Eye (tissue), 1 donor: ENCODE data around the gene C11orf21.

Experiments
- DNase-seq: peaks from one replicate; pipeline ENCODE4 v3.0.0-alpha.2; 2015

The C11orf21 gene

DNA sequence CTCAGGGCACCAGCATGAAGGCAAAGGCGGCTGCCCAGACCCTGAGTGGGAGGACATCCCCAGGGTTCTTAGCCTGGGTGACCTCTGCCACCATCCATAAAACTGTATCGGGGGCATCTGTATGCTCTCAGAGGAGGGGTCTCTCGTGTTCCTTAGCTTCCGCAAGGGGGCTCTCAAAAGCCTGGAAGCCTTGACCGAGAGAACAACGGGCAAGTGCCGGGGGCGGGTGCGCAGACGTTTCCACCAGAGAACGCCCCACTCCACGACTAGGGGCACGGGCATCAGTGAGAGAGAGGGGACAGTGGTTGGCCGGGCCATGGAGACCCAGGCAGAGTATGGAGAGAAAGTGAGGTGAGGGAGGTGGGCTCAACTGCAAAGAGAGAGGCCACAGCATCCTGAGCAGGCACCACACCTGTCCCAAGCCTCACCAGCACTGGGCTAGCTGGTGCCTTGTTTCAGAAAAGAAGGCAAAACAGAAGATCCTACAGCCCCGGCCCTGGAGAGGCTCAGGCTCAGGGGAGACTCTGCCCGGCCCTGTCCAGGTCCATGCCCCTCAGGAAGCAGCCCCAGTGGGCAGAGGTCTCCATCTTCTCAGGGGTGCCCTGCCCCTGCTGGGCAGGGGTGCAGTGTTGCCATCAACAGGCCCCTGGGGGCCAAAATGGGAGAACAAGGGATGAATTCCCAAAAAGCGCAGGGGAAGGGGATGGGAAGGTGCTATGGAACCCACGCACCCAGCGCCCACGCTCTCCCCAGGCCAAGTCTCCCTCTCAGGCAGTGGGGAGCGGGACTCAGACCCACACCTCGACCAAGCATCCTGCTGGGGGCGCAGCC, 6.0 kb upstream of the C11orf21 start:
- DNase-seq = no peak

DNA sequence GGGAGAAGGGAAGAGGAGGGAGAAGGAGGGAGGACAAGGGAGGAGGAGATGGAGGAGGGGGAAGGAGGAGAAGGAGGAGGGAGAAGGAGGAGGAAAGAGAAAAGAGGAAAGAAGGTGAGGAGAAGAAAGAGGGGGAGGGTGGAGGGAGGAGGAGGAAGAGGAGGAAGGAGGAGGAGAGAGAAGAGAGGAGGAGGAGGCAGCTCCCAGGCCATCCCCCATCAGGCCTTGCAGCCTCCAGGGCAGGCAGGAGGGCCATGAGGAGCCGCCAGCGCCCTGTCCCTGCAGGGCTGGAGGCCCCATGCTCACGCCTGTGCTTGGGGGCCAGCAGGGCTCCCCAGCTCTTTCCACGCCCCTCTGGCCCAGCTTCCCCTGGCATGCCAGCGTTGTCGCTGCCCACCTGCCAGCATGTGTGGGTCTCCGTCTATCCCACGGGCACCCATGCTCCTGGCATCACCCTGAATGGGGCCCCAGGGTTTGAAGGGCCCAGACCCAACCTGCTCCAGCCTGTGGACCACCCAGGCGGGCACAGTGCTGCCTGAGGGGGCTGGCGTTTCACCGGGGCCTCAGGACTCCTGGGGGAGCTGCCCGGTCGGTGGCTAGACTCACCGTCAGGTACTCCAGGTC, 5.3 kb upstream of the C11orf21 start:
- peak; percentile 64 for DNase-seq

DNA sequence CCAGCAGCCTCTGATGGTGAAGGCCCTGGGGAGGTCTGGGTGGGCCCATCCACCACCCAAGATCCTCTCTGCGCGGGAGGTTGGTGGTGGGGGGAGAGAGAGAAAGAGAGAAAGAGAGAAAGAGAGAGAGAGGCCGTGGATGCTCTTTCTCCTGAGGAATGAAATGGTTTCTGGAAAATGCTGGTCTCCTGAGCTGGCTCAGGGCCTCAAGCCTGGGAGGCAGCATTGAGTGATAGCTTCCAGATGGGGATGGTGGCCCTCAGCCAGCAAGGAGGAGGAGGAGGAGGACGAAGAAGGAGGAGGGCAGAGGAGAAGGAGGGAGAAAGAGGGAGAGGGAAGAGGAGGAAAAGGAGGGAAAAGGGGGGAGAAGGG, 4.7 kb upstream of the C11orf21 start:
- peak; percentile 91 for DNase-seq

DNA sequence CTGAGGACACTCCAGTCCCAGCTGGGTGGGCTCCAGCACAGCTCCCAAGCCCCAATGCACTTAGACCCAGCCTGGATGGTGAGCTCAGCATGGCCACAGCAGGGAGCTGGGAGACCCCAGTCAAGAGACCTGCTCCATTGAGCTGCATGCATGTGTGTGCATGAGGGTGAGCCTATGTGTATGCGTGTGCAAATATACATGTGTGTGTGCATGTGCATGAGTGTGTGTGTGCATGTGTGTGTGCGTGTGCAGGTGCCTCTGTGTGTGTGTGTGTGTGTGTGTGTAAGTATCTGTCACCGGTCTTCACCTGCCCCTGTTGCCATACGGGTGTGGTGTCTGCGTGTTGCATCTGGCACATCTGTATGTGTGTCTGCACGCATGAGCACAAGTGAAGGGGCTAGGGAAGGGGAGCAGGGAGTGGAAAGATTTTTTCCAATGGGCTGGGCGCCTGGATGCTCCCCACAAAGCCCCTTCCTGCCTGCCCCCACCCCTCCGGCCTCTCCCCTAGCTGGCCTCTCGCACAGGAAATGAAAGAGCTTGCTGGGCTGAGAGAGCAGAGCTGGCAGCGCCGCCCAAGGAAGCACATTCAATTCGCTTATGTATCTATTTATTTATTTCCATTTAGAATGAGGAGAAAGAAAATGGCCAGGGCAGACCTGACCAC, 4.2 kb upstream of the C11orf21 start:
- peak; percentile 88 for DNase-seq

DNA sequence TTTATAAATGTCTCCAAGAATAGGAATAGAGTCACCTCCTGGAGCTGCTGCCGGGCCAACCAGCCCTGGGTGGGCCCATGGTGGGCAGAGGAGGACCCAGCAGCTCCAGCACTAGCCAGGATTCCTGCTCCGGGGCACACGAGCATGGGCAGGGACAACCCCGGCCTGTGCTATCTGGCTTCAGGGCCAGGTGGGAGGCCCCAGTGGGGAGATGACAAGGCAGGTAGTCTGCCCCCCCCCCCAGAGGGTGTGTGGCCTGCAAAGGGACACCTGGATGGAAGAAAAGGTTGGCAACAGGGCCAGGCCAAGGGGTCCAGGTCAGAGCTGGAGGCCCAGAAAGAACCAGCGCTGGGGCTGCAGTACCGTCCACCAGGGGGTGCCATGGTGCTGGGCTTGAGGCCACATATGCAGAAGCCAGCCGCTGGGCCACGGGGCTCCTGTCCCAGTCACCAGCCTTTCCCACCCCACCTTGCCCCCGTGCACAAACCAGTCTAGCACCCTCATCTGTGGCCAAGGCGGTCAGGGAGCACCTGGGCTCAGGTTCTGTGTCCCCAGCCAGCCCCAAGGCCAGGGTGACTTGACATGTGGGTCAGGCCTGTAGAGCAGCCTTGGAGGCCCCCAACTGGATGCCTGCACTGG, 3.5 kb upstream of the C11orf21 start:
- peak; percentile 88 for DNase-seq

DNA sequence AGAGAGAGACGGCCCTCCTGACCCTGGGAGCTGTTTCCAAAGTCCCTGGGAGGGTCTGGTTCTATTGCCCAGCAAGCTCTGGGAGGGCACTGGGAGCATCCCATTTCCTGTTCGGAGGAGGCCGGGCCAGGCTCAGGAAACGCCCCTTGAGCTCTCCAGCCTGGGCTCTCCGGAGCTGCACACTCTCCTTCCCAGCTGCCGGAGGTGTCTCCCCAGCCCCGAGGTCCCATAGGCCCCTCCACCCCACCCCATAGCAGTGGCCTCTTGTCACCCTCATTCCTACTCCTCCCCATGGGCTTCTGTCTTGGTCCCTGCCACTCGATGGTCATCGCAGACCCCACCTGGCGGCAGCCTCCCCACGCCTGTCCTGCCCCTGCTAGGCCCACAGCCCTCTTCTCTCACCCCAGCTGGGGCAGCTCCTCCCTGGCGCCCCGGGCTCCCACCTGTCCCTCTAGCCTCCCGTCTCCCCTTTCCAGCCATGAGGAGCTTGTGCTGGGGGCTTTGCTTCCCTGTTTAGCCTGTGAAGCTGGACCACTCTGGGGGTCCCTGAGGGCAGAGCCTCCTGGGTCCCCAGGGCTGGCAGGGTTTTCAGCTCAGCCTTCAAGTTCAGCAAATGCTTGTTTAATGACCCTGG, 2.9 kb upstream of the C11orf21 start:
- no peak for DNase-seq

DNA sequence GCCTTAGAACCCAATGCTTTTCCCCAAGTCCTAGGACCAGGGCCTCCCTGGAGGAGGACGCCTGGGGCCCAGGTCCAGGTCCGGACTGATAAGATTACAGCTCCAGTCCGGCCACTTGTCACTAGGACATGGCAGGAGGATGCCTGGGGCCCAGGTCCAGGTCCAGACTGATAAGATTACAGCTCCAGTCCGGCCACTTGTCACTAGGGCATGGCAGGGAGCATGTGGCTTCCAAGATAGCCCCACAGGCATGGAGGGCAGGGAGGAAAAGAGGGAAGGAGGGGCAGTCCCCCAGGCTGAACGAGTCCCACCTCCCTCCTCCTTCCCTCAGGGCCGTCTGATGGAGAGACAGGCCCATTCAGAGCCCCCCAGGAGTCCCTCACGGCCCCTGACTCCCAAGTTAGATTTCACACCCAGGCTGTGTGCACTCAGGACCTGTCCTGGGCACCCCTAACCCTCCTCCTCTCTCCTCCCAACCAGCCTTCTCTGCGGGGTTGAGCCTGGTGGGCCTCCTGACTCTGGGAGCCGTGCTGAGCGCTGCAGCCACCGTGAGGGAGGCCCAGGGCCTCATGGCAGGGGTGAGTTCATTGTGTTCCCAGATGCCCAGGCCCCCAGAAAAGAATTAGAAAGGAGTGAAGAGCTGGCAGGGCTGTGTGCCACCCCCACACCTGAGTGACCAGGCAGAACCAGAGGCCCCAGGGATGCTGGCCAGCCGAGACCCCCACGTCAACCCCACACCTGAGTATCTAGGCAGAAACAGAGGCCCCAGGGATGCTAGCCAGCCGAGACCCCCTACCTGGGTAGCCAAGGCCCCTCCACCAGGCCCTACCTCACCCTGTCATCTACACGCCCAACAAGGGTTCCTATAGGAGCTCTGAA, 2.1 kb upstream of the C11orf21 start:
- peak; percentile 42 for DNase-seq

DNA sequence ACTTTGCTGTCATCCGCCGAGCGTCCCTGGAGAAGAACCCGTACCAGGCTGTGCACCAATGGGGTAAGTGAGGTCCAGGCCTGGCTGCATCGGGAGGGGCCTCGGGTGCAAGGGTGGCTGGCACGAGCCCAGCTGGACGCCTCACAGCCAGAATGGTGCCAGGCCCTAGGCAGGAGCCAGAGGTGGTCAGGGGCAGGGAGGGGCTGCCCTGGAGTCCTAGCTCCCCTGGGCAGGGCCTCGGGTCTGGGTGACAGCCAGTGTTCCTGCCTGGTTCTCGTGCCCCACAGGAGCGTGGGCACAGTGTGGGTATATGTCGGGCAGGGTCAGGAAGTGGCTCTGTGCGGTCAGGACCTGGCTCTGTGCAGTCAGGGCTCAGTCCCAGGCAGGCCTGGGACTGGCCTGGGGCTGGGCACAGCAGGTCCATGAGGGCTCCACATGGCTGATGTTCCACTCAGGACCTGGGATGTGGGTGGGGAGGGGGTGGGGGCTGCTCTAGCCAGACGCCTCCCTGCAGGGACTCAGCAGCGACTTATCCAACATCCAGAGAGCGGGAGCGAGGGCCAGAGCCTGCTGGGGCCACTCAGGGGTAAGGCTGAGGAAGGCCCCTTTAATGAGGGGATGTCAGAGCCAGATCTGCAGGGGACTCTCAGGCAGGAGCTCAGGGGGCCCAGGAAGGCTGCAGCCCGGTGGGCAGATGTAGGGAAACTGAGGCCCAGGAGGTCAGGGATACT, 1.3 kb upstream of the C11orf21 start:
- no peak for DNase-seq

DNA sequence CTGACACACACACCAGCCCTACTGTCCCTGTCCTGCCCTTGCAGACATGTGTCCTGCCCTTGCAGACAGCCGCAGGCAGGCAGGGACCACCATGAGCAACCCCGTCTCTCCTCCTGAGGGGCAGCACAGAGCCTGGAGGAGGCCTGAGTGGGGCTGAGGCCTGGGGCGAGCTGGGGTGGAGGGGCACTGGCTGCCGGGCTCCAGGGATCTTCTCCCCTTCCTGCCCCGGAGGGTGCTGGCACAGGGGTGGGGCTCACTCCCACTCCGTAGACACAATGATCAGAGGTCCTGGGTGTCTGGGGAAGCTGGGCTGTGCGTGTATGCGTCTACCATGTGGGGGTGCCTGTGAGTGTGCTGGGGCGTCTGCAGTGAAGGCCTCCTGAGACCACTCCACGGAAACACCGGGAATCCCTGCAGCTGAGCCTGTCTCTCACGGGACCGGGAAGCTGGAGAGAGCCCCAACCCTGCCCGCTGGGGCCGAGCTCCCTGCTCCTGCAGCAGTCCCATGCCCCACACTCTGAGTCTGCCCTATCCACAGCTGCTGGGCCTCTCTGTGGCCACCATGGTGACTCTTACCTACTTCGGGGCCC, 683 bp upstream of the C11orf21 start:
- DNase-seq = no peak

DNA sequence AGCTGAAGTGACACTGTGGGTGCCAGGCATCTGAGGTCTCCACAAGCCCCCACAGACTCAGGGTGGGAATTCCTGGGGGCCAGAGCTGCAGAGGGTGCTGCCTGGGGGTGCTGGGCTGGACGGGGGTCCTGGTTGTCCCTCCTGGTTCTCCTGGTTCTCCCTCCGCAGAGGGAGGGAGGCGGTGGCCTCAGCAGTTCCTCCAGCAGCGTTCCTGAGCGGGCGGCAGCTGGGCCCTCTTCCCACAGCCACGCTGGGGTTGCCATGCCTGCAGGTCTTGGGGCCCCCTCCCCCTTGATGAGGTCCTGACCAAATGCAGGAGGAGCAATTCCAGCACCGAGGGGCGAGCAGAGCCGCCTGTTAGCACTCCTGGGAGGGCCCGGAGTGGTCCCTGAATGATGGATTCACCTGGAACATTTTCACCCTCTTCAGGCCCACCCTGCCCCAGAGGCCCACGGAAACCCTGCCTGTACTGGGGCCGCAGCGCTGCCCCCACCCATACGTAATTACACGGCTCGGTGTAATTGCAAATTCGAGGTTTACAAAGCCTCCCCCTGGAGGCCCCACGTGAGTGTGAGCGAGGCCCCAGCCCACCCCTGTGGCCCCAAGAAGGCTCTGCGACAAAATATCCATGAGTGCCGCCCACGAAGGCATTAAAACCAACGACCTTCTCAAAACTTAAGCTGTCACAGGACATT, 635 bp downstream of the C11orf21 start:
- no peak for DNase-seq

DNA sequence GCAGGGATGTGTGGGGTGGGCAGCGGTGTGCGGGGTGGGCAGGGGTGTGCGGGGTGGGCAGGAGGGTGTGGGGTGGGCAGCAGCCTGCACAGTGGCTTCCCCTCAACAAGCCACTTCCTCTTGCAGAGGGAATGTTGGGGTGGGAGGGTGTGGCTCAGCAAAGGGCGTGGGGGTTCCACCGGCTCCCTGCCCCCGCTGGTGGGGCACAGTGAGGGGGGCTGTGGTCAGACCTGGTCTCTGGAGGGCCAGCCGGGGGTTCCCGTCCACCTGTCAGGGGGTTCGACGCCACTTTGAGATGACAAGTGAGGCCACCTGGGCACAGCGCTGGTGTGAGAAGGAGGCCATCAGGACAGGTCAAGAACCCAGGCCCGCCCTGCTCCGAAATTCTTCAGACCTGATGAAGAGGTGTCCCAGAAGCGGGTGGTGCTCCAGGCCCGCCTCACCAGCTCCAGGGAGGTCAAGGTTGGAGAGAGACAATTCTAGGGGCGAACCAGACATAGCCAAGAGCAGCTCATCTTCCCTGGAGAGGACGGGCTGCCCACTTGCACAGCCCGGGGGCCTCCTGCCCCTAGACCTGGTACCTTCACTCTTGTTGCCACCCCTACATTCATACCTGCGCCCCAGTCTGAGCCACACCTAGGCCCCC, 1.3 kb downstream of the C11orf21 start:
- DNase-seq = no peak

DNA sequence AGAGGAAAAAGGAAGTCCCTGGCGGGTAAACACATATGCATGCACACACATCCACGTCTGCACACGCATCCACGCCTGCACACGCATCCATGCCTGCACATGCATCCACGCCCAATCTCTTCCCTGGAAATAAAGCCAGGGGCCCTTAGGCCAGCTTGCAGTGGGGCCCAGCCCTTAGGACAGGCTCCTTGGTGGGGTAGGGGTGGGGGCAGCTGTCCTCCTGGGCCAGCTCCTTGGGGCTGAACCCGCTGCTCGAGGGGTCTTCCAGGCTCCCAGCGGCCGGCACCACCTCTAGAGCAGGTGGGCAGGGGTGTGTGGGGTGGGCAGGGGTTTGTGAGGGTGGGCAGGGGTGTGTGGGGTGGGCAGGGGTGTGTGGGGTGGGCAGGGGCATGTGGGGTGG, 1.9 kb downstream of the C11orf21 start:
- no peak for DNase-seq

DNA sequence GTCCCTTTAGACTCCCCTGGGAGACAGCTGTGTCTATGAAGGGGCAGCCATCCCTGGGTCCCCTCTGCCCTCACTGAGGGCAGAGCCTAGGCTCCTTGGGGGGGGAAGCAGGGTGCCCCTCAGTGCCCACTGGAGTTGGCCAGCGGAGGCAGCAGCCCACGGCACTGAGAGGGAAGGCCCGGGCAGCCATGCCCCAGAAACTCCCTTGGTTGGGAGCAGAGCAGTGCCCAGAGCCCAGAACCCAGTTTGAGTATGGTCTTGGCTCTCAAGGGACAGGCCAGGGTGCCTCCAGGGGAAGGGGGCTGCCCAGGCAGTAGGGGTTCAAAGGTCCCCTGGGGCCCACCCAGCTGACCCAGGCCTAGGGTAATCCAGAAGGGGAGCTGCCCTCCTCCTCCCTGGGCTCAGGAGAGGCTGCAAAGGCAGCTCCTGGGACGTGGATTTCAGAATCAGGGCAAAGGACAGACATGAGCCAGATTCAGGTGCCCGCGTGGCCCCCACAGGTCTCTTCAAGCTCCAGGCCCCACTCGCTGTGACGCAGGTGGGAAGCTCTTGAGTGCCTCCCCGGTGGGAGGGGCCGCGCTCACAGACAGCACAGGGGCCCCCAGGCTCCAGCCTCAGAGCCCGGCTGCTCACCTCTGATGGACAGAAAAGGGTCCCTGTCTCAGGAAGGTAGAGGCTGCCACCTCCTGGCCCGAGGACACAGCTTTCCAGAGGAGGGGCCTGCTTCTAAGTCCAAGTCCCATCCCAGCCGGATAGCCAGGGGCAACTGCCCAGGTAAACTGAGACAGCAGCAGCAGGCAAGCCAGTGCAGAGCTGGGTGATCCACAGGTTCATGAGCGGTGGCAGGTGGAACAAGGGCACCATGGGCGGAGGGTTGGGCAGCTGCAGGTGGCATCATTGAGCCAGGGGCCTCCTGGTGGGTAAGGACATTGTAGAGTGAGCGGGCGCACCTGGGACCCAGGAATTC, 2.6 kb downstream of the C11orf21 start:
- peak; percentile 60 for DNase-seq

DNA sequence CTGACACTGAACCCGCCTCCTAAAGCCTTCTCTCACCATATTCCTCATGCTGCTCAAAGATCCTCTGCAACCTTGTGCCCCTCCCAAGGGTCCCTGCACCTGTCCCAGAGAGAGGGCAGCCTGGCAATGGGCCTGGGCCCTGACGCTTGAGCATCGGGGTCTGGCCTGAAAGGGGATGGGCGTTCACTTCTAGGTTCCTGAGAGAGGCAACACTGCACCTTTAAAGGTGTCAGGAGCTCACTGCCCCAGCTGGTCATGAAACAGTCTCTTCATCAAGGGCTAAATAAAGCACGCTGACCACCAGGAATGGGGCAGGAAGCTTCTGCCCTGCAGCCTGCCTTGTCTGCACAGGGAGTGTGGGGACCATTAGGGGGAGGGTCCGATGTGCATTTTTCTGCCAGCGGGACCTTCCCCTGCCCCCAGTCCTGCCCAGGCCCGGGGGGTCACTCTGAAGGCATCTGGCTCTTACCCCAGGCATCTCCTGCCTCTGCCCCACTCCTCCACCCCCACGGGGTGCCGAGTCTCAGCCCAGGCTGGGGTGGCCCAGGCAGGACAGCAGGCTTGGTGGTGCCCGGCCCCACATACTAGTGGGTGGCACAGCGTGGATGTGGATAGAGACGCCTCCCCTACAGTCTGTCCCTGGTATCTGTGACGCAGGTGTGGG, 3.5 kb downstream of the C11orf21 start:
- DNase-seq = no peak

DNA sequence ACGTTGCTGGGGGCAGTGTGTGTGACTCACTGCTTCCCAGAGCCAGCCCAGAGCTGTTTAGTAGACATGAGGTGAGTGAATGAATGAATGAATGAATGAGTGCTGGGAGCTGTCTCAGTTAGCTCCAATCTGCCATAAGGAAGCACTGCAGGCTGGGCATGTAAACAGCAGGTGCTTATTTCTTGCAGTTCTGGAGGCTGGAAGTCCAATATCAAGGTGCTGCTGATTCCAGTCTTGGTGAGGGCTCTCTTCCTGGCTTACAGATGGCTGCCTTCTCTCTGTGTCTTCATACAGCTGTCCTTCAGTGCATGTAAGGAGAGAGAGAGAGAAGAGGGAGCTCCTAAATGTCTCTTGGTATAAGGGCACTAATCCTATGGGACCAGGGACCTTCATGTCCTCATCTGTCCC, 4.1 kb downstream of the C11orf21 start:
- DNase-seq = no peak

DNA sequence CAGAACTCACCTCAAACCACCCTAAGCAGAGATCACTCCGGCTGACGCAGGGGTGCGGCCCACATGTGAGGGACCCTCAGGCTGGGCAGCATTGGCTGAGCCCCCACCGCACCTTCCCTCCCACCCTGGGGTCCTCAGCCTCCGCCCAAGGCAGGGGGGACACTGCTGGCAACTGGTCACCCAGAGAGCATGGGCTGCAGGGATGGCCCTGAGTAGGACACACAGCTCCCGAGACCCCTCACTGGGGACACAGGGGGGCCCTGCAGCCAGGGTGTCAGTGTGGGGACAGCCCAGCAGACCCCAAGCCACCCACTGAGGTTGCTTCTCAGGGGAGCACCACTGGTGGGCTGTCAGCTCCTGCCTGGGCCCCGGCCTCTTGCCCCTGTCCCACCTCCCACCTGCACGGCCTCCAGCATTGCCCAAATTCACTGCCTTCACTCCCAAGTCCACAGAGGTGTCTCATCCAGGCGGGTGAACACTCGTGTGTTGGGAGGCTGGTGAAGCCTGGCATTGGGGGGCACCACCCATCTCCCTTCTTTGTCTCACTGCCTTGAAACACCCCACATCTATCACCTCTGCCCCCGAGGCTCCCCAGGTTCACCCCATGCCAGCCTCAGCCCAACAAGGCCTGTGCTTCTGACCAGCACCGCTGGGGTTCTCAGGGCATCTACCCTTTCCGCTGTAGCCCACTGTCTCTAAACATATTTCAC, 4.7 kb downstream of the C11orf21 start:
- DNase-seq = no peak
